ENCODE results near the gene TBC1D30.

Gene TBC1D30

DNA sequence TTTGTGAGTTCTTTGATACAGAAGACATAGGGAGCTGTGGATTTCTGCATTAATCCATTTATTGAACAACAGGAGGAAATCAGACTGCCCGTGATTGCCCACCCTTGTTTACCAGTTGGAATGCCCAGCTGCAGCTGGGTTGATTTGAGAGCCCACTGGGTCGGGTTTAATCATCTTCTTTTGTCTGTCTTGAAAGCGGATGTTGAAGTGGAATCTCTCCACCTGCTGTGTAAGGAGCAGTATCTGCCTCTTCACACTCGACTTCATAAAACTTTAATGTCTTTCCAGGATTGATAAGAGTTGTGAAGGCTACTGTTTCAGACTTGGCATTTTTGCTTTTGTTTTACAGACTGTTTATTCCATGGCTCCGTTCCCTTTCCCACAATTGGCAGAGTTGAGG lies 39.9 kb downstream of the TBC1D30 start:
- no peak for DNase-seq

DNA sequence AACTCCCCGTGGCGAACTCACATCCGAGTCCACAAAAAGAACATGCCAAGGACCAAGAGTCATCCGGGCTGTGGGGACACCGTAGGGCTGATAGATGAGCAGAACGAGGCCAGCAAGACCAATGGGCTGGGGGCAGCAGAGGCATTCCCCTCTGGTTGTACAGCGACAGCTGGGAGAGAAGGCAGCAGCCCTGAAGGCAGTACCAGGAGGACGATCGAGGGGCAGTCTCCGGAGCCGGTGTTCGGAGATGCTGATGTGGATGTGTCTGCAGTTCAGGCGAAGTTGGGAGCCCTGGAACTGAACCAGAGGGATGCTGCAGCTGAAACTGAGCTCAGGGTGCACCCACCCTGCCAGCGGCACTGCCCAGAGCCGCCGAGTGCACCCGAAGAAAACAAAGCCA lies 50.7 kb downstream of the TBC1D30 start:
- DNase-seq, result no peak

DNA sequence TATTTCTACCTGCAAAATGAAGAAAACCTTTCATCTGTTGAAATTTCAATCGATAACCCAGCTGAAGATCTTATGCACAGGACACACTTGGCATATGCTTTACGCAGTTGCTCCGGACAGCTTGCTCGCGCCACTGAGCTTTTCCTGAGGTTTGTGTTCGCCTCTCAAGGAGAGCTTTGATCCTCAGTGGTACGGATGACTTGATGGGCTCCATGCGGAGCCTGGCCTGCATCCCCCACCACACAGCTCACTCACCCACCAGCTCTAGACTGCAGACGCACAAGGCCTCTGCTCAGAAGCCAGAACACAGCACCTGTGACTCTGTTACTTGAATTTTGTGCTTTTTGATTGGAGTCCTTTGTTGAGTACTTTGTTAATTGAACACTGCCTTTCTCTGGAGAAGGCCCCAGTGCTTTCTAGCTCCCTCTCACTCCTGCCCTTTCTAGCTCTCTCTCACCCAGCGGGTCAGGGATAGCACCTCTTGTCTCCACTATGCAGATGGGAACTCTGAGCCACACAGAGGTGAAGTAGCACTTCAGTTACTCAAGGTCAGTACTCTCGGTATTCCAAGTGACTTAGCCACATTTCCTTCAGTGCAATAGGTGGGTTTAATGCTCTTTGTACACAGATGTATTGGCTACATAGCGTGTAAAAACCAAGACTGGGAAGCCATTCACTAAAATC lies 52.1 kb downstream of the TBC1D30 start:
- DNase-seq, result no peak

DNA sequence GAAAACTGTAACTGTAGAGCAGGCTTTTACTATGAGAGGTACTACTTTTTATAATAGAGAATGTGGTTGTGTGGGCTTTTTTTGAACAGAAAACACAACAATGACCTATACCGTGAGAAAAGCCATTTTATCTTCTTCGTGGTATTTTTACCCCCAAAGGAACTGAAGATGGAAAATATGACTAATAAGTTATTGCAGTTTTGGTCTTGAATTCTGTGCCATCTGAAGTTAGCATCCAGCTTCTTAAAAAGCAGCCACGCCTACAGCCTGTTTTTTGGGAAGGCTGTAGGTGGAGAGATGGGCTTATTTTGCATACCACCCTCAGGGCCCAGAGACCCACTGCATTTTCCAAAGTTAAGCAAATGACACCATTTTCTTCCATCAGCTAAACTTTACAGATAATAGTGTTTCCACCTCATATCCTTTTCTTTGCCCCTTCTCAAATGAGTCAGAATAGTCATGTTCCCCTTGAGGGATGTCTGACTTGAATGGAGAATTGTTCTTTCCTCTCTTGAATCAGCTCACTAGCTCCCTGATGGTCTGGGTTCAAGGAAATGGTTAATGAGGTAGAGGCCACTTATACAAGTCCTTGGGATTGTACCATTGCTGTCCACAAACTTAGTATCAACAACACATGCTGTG lies 53.0 kb downstream of the TBC1D30 start:
- no peak for DNase-seq

DNA sequence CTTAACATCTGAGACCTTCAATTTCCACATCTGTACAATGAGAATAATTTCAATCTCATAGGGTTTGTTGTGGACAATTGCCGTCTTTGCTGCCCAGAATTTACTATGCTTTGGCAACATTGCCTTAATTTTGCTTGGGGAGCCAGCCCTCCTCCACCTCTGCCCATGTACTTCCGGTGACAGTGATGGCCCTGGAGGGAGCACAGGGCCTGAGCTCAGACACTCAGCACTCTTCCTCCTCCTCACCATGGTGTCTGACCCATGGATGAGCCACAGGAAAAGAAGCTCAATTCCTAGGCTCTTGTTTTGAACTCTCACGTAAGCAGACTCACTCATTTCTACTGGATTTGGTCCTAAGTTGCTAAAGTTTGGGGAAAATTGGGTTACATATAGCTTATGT lies 58.2 kb downstream of the TBC1D30 start:
- DNase-seq, result no peak

DNA sequence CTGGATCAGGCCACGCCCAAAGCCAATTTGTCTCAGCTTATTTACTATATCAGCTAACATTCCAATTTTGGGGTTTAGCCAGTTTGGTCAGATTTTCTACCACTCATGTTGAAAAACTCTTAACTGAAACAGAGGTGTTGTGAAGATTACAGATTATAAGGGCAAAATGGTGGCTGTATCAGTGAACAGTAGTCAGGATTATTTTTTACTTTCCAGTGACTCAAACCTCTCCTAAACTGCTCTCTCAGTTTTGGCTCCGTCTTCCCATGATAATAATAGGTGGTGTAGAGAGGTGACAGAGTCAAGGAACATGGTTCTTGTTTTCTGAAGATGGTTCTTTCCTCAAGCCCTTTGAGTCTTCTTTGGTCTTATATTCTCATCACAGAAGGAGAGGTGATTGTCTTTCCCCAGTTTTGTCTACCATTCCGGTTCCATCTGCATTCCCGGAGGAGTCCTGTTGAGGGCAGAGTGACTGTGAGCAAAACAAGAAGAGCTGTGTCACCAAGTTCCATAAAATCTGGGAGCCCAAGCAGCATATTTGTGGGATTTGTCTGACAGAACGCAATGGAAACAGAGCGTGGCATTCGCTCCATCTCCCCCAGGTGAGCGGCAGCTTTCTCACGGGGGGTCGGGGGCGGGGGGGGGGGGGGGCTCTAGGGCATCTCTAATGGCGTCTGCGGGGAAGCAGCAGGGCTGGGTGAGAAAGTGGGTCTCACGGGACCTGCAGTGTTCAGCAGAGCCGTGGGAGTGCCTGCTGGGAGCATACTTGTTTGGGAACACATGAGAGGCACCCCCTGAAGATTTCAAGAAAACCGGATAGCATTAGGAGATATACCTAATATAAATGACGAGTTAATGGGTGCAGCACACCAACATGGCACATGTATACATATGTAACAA lies 59.1 kb downstream of the TBC1D30 start:
- peak; percentile 6 for DNase-seq

DNA sequence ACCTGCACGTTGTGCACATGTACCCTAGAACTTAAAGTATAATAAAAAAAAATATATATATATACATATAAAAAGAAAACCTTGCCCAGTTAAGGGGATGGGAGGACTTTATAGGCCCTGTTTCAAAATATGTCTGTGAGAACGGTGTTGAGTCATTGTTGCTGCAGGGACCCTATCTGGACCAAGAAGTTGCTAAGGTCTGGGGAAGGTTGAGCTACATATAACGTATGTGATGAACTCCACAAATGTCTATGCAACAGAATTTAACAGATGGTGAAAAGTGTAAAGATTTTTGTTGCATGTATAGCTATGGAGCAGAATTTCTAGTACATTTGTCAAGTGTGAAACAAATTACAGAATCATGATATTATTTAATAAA lies 59.7 kb downstream of the TBC1D30 start:
- no peak for DNase-seq

DNA sequence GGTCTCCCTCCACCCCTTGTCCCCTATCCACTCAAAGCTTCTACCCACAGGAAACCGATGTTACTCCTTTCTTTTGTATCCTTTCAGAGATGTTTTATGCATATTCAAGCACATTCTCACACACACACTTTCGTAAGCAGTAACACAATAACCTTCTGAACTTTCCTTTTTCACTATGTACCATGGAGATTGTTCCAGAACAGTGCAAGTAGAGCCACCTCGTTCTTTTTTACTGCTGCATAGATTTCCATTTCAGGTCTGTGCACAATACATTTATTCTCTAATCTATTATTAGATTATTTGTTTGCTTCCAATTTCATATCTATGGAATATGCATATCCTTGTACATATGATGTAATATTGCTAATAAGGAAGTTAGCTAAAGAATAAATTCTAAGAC lies 60.3 kb downstream of the TBC1D30 start:
- DNase-seq, result no peak

DNA sequence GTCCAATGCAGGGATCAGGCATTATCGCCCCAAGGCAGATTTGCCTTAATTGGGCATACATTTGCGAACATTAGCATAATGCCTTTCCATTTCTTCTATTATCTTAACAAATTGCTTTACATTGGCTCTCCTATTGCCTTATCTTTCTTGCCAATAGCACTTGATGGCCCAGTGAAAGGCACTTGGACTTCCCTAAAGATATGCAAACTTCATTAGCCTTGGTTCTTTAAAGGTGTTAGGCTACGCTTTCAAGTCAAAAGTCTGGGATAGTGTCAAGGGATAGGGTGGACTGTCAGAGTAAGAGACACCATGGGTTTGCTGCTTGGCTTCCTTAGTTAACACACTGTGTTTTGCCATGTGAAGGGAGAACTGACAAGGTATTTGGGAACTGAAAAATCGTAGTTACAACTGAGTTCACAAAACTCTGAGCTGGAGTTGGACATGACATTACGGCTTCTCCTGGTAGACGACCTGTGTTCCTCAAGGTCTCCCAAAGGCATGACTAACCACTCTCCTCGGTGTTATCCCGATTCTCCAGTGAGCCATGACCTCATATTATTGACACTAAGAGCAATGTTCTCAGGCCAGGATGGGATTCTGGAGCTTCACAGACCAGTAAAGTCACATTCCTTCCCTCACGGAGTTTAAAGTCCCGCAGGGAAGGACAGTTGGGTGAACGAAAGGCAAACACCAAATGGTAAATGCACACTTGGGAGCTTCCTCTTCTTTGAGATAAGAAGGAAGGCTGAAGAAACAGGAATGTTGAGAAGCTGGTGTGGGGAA lies 65.2 kb downstream of the TBC1D30 start:
- DNase-seq, result no peak

DNA sequence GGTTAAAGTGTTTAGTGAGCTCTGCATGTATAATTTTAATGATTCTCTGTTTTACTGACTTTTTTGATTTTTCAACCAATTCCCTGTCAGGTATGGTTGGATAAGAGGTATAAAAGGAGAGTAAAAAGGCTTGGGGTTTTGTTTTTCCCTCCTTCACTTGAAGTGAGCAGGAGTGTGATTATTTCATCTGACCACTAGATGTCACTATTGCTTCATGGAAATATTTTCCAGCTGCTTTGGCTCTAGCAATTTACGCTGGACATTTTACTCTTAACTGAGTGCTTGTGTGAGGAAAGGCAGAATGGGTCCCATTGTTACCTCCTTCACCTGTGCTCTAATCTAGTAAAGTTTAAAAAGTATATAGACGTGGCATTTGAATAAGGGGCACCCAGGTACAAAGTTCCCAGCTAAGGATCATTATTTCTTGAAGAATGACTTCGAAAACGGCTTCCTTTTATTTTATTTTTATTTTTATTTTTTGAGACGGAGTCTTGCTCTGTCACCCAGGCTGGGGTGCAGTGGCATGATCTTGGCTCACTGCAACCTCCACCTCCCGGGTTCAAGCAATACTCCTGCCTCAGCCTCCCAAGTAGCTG lies 66.5 kb downstream of the TBC1D30 start:
- peak; percentile 69 for DNase-seq

DNA sequence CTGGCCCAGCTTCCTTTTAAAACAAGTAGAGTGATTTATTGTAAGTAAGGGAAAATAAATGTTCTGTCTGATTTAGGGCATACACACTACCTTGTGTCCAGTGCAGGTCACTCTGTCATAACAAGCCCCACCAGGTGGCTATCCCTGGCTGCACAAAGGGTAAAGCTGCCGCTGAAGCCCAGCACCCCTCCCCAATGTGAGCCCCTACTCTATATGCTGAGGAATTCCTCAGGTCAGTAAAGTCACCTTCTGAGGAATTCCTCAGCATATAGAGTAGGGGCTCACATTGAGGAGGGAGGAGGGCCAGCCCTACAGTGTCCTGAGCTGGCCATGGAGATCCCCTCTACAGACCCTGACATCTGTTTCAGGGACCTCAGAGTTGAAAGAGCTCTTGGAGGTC lies 67.2 kb downstream of the TBC1D30 start:
- no peak for DNase-seq

DNA sequence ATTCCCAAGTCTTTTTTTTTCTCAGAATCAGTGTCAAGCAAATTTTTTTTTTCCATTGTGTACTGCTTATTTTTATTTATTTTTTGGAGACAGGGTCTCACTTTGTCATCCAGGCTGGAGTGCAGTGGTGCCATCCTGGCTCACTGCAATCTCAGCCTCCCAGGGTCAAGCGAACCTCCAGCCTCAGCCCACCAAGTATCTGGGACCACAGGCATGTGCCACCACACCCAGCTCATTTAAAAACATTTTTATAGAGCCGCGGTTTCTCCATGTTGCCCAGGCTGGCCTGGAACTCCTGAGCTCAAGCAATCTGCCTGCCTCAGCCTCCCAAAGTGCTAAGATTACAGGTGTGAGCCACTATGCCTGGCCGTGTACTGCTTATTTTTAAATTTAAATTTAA lies 68.1 kb downstream of the TBC1D30 start:
- no peak for DNase-seq

DNA sequence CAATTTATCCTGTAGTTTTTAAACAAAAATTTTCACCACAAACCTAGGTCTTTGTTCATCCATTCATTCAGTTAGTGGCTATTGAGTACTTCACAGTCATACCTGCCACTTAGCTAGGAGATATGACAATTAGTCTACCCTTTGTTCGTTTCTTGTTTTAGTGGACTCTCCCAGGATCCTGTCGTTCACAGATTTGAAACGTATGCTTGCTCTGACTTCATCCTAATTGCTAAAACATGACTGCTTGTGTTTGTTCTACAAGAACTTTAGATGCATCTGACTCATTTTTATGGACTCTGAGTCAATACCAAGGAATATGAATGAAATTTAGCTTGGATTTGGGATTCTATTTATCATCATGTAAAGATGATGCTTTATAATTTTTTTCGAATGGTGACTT lies 69.5 kb downstream of the TBC1D30 start:
- no peak for DNase-seq

DNA sequence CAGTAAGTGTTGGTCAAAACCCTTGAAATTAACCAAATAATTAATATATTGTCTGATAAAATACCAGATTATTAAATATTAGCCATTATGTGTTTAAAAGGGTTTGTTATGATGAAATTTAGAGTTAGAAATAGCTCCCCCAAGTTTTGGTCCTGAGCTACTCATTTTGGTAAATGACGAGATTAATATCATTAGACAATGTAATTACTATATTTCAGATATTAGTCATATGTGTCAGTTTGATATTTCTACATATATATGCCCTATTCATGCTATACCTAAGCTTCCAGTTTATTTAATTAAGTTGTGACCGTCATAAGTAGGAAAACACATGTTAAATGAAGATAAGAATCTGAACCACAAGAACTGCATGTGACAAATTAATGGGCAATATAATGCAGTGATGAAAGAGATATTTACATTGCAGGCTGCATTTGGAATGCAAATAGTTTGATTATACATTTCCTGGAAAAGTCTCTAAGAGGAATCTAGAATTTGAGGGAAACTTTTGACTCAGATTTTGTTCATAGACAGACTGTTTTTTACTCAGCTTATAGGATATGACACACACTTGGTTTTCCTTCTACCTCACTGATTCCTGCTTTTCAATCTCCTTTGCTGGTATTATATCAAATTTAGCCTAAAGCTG lies 70.5 kb downstream of the TBC1D30 start:
- no peak for DNase-seq

DNA sequence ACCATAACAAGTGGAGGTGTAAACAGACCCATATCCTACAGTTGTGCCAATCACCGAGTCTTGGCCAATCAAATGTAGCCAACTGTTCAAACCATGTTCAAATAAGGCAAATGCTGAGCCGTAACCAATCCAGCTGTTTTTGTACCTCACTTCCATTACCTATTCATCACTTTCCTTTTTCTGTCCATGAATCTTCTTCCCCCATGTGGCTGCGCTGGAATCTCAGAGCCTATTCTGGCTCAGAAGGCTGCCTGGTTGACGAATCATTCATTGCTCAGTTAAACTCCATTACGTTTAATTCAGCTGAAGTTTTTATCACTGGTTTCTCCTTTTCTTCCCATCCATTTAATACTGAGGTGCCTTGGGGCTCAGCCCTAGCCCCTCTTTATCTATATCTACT lies 71.1 kb downstream of the TBC1D30 start:
- DNase-seq, result no peak

DNA sequence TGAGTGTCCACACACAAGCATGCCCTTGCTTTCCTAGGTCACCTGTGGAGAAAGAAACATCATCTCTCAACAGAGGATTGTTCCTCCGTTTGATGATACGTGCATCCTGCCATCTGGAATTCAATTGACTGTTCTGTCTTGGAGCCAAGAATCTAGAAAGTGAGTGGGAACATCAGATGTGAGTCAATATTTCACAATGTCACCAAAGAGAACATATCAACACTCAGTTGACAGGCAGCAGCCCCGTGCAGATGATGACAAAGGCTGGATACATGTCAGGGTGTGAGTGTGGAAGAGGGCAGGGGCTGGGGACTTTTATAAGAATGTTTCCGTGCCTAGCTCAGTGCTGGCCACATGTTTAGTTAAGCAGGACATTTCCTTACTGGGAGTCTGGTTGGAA lies 76.1 kb downstream of the TBC1D30 start:
- no peak for DNase-seq

DNA sequence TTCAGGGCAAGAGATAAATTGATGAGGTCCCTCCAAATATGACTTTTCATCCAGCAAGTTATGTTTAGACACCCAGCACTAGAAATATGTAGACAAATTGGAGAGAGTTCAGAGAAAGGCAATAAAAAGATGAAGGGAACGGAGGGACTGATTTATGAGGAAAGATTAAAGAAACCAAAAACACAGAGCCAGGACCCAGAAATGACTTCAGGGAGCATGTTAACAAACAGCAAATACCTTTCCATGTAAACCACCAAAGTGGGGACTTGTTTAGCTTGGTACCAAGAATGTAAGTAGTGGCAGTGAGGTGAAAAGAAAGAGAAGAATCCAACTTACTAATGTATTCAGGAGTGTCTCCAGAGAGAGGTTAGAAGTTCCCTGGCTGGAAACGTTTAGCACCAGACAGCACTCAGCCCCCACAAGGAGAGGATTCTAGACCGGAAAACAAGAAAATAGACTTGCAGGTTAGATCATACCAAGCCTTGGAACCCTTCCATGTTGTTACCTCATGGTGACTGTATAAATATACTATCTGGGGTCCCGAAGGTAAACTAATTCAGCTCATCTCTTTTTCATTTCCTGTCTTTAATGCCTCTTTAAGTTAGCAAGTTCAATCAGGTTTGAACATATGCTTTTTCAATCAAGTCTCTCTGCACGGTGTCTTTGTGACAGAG lies 79.2 kb downstream of the TBC1D30 start:
- no peak for DNase-seq

DNA sequence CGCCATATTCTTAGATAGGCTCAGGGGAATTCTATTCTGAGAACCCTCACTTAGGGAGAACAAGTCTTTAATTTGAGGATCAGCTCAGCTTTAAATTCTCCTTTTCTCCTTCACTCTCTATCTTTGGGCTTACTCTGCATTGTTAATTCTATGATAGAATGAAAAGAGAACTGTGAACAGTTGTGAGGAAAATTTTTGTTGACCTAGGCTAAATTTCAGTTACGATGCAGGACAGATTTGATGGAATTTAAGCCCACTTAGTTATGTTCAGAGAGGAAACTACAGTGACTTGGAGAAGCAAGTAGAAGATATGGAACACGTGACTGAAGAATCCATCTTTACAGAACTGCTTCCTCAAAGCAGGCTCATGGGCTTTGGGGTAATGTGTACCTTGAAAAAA lies 82.7 kb downstream of the TBC1D30 start:
- no peak for DNase-seq

DNA sequence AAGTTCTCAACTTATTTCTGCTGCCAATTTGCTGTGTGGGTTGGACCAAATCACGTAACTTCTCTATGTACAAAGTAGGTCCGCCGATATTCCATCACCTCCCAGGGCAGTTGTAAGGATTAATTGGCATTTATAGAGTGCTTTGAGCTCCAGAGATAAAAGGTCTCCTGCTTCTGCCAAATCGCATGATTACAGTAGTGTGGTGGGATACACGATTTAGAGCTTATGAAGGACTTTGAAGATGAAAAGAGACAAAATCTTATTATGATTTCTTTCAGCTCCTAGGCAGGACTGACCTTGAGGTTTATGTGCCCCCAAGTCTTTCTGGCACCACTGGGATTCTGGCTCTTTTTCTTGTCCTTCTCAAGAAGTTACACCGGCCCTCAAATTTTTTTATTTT lies 84.7 kb downstream of the TBC1D30 start:
- no peak for DNase-seq

DNA sequence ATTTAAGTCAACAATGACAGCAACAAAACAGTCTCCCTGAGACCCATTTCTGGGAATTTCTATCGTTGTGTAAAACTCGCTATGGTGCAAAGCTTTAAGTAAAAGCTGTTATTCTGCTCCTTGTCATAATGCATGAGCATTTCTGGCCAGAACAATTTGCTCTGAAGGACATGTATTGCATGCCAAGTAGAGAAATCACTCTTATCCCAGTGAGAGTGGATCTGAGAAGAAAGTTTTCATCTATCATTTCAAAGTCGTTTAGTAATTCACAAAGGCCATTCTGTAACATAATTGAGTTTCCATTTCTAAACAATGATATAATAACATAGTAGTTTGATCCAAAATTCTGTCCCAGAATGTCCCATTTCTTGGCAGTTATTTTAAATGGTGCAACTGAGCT lies 86.6 kb downstream of the TBC1D30 start:
- DNase-seq, result no peak

DNA sequence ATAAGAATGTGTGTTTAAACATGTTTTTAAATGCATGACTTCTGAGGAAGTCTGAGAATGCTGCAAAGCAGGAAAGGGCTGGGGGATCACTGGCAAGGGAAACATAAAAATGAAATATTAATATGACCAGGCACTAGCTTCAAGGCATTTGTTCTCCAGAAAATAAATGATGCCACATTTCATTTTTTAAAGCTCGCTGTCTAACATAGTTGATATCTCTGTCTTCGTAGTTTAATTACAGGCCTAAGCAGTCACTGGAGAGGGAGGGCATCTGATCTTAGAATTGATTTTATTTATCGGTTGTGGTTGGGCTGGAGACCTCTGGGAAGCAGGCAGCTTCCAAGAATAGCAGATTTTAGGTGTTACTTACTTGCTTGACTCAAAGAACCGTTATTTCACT lies 87.5 kb downstream of the TBC1D30 start:
- DNase-seq, result no peak
